ENCODE measurements around the gene ZNF93. TPM values are rescaled to one million over a fixed set of nuclear protein-coding genes. Genes with fewer than 3 reads are reported as not detected.
A peak's percentile ranks its signal among the peaks of the same experiment; 100 is the strongest.

Gene ZNF93
- polyA plus RNA-seq (2012; ENCODE audit: insufficient read length, low read depth): 3.6 TPM

DNA sequence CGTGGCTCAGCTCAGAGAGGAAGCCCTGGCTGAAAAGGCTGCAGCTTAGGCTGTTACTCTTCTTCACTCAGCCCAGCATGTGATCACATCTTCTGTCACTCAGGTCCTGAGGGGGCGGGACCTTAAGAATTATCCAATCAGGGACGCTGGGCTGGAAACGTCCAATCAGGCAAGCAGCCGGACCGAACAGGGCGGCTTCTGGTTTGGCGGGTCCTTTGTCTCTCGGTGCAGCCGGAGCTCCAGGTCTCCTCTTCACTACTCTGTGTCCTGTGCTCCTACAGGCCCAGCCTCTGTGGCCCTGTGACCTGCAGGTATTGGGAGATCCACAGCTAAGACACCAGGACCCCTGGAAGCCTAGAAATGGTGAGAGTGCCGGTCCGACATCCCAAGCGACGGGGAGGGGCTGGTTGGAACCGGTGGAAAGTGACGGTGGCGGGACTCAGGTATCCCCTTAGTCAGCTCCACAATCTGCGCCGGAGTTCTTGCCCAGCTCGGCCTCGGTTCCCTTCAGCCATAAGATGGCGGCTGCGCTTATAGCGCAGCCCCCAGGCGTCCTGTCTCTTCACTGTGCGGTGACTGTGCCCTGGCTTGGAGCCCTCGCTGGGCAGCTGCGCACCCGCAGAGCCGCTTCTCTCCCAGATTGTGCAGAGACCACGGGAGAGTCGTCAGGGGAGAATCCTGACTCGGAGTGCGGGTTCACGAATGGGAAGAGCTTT is at the start of gene ZNF93:
Gene ZNF93 (plus strand): TSS at position 218 of the 716 bp plus-strand sequence. CDS start 143 bp downstream, at position 361.
- peak; percentile 88 for TF ChIP-seq TAF1 (IDR thresholded peaks at IDR 0.05; ENCODE audit: borderline replicate concordance, insufficient read depth, low read length)
- TF ChIP-seq SIN3A (IDR thresholded peaks at IDR 0.05; ENCODE audit: borderline replicate concordance, insufficient read depth, low read length): no peak; the same call in 1 of the 2 replicates
- no peak for TF ChIP-seq FOXP2 (optimal IDR thresholded peaks at IDR 0.05; ENCODE audit: borderline replicate concordance, extremely low read depth, extremely low read length, insufficient read depth)
- TF ChIP-seq, protein P1, sequence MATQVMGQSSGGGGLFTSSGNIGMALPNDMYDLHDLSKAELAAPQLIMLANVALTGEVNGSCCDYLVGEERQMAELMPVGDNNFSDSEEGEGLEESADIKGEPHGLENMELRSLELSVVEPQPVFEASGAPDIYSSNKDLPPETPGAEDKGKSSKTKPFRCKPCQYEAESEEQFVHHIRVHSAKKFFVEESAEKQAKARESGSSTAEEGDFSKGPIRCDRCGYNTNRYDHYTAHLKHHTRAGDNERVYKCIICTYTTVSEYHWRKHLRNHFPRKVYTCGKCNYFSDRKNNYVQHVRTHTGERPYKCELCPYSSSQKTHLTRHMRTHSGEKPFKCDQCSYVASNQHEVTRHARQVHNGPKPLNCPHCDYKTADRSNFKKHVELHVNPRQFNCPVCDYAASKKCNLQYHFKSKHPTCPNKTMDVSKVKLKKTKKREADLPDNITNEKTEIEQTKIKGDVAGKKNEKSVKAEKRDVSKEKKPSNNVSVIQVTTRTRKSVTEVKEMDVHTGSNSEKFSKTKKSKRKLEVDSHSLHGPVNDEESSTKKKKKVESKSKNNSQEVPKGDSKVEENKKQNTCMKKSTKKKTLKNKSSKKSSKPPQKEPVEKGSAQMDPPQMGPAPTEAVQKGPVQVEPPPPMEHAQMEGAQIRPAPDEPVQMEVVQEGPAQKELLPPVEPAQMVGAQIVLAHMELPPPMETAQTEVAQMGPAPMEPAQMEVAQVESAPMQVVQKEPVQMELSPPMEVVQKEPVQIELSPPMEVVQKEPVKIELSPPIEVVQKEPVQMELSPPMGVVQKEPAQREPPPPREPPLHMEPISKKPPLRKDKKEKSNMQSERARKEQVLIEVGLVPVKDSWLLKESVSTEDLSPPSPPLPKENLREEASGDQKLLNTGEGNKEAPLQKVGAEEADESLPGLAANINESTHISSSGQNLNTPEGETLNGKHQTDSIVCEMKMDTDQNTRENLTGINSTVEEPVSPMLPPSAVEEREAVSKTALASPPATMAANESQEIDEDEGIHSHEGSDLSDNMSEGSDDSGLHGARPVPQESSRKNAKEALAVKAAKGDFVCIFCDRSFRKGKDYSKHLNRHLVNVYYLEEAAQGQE (IDR thresholded peaks at IDR 0.05; ENCODE audit: insufficient read depth in 1 of 2, low read depth in 2 of 2, low read length in 2 of 2): no peak
- TF ChIP-seq POLR2AphosphoS5 (IDR thresholded peaks at IDR 0.05; ENCODE audit: low read depth, low read length): peak; percentile 92

- TF ChIP-seq SIN3A (IDR thresholded peaks at IDR 0.05; ENCODE audit: borderline replicate concordance, insufficient read depth, low read length) (no peak), FOXP2 (optimal IDR thresholded peaks at IDR 0.05; ENCODE audit: borderline replicate concordance, extremely low read depth, extremely low read length, insufficient read depth) (no peak), TAF1 (IDR thresholded peaks at IDR 0.05; ENCODE audit: borderline replicate concordance, insufficient read depth, low read length) (no peak), POLR2AphosphoS5 (IDR thresholded peaks at IDR 0.05; ENCODE audit: low read depth, low read length) (no peak)
- TF ChIP-seq, protein P1 (IDR thresholded peaks at IDR 0.05; ENCODE audit: insufficient read depth in 1 of 2, low read depth in 2 of 2, low read length in 2 of 2): no peak
These were observed 42.0 kb upstream of the ZNF93 start for GRCh38 chr19:19858751-19859150.

- TF ChIP-seq, protein P1 (IDR thresholded peaks at IDR 0.05; ENCODE audit: insufficient read depth in 1 of 2, low read depth in 2 of 2, low read length in 2 of 2): no peak
- TF ChIP-seq SIN3A (IDR thresholded peaks at IDR 0.05; ENCODE audit: borderline replicate concordance, insufficient read depth, low read length): no peak
- TF ChIP-seq FOXP2 (optimal IDR thresholded peaks at IDR 0.05; ENCODE audit: borderline replicate concordance, extremely low read depth, extremely low read length, insufficient read depth): no peak
- no peak for TF ChIP-seq TAF1 (IDR thresholded peaks at IDR 0.05; ENCODE audit: borderline replicate concordance, insufficient read depth, low read length)
- TF ChIP-seq POLR2AphosphoS5 (IDR thresholded peaks at IDR 0.05; ENCODE audit: low read depth, low read length): no peak
These were observed 39.9 kb upstream of the ZNF93 start for GRCh38 chr19:19860756-19861390.

GRCh38 chr19:19865750-19866610 is 34.8 kb upstream of the ZNF93 start, which contains the start of gene ZNF253:
ZNF253 (plus strand) TSS chr19:19865882; CDS start chr19:19865997, 115 bp downstream.
- TF ChIP-seq FOXP2 (optimal IDR thresholded peaks at IDR 0.05; ENCODE audit: borderline replicate concordance, extremely low read depth, extremely low read length, insufficient read depth) (no peak), TAF1 (IDR thresholded peaks at IDR 0.05; ENCODE audit: borderline replicate concordance, insufficient read depth, low read length) (peak; percentile 97), POLR2AphosphoS5 (IDR thresholded peaks at IDR 0.05; ENCODE audit: low read depth, low read length) (peak; percentile 98), SIN3A (IDR thresholded peaks at IDR 0.05; ENCODE audit: borderline replicate concordance, insufficient read depth, low read length) (0 out of 2 replicates have a peak, but pooled peaks have one; percentile 16)
- TF ChIP-seq, protein P1 (IDR thresholded peaks at IDR 0.05; ENCODE audit: insufficient read depth in 1 of 2, low read depth in 2 of 2, low read length in 2 of 2): no peak

Data from PFSK-1 (cell line).